PFSK-1 (cell line): Measurements from ENCODE around the gene C1orf141.

Experiments used
- POLR2AphosphoS5 ChIP-seq: IDR thresholded peaks from 2 replicates; pipeline ENCODE4 v1.6.1; 2012; ENCODE audit warnings: low read depth, mild to moderate bottlenecking, control low read depth, low read length, moderate library complexity
- REST ChIP-seq, 2 experiments: IDR thresholded peaks; 2 replicates each; pipeline versions ENCODE4 v1.6.1 to v1.8.0; 2011 to 2012; ENCODE audit warnings: low read depth in 2 of 2, low read length in 2 of 2, control low read depth in 1 of 2, inconsistent platforms in 1 of 2, mild to moderate bottlenecking in 1 of 2, moderate library complexity in 1 of 2; ENCODE audit not compliant: insufficient read depth in 1 of 2
- SIN3A ChIP-seq: IDR thresholded peaks from 2 replicates; pipeline ENCODE4 v1.6.1; 2012; ENCODE audit warnings: mild to moderate bottlenecking, low read length, moderate library complexity, borderline replicate concordance; ENCODE audit not compliant: insufficient read depth
- TAF1 ChIP-seq: IDR thresholded peaks from 2 replicates; pipeline ENCODE4 v1.6.1; 2012; ENCODE audit warnings: low read length, control low read depth, borderline replicate concordance; ENCODE audit not compliant: insufficient read depth

GRCh38 chr1:67142931-67143330 lies 8.2 kb upstream of the C1orf141 start:
- TF ChIP-seq SIN3A (no peak), POLR2AphosphoS5 (no peak), TAF1 (no peak), REST (IDR thresholded peaks at IDR 0.05; ENCODE audit: insufficient read depth in 1 of 2, low read depth in 2 of 2, low read length in 2 of 2) (no peak)
